Activated T-helper 1 cell treated with anti-CD3 and anti-CD28 coated beads, Interleukin-2, amount 50 U/mL, for 16 hours (primary cell): ENCODE measurements around the gene IARS1.

Experiments used
- DNase-seq, 2 donors: peaks; one replicate each; pipeline ENCODE4 v3.0.0-alpha.2; 2020; ENCODE audit warnings: low read depth in 1 of 2, low spot score in 1 of 2

IARS1 gene

DNA sequence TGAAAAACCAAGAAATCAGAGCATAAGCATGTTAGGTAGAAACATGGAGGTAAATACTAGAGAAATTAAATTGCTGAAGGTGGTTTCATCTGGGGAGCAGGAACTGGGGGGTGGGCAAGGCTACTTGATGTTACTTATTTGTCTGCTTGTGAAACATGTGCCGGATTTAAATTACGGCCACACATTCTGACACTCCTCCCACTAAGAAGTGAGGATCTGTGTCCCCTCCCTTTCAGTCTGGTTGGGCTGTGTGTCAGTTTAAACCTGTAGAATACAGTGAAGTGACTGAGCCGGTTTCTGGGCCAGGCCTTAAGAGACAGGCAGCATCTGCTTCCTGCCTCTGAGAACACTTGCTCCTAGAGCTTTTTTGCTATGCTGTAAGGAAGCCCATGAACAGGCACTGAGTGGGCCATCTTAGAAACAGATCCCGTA lies 2.3 kb upstream of the IARS1 start:
- no peak for DNase-seq

- no peak for DNase-seq
Measured at GRCh38 chr9:92295240-92295790, 1.8 kb upstream of the IARS1 start.

DNA sequence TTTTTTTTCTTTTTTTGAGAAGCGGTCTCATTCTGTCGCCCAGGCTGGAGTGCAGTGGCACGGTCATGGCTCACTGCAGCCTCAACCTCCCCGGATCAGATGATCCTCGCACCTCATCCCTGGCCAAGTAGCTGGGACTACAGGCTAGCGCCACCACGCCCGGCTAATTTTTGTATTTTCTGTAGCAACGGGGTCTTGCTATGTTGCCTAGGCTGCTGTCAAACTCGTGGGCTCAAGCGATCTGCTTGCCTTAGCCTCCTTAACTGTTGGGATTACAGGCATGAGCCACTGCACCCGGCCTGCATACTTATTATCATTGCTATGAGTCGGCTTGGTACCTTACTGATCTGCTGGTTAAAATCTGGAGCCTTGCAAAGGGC lies 790 bp upstream of the IARS1 start:
- DNase-seq, result no peak

- DNase-seq, result no peak
Measured at GRCh38 chr9:92293075-92293354, 482 bp downstream of the IARS1 start.

- no peak for DNase-seq
Measured at GRCh38 chr9:92292338-92293074, 991 bp downstream of the IARS1 start.

GRCh38 chr9:92291577-92291976 lies 1.9 kb downstream of the IARS1 start:
- DNase-seq, result no peak

DNA sequence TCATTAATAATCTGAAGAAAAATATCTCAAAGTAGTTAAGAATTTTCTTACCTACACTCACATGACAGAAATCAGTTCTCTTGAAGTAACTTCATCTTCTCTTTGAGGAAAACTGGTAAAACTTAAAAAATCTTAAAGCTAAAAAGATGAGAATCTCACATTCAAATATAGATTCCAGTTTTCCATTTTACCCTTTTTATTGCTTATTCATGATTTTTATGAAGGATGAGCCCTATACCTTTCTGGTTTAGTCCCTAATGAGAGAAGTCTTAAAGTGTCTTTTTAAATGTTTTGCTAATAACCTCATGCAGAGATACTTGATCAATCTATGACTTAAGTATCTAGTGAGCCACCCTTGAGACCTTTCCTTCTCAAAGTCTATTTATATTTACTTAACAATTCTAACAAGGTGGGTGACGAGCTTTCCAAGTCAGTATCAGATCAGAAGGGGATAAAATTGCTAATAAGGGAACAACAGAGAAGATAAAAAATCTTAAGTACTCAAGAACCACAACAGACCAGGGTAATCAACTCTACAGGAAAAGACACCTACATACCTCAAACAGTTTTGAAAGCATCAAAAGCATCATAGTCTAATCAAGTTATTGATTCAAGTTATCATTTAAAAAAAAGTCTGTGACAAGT lies 2.6 kb downstream of the IARS1 start:
- no peak for DNase-seq

DNA sequence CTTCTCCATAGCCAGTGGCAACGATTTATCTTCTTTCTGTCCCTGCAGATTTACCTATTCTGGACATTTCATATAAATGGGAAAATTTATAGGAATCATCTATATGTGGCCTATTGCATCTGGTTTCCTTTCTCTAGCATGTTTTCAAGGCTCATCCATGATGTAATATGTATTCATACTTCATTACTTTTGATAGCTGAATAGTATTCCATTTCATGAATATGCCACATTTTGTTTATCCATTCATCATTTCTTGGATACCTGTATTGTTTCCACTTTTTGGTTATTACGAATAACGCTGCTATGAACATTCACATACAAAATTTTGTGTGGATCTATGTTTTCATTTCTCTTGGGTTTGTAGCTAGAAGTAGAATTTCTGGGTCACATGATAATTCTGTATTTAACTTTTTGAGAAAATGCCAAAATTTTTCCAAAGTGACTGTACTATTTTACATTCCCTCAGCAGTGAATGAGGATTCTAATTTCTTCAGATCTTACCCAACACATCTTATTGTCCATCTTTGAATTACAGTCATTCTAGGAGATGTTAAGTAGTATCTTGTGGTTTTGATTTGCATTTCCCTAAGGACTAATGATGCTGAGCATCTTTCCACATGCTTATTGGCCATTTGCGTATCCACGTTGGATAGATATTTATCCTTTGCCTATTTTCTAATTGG lies 3.6 kb downstream of the IARS1 start:
- DNase-seq, result no peak

DNA sequence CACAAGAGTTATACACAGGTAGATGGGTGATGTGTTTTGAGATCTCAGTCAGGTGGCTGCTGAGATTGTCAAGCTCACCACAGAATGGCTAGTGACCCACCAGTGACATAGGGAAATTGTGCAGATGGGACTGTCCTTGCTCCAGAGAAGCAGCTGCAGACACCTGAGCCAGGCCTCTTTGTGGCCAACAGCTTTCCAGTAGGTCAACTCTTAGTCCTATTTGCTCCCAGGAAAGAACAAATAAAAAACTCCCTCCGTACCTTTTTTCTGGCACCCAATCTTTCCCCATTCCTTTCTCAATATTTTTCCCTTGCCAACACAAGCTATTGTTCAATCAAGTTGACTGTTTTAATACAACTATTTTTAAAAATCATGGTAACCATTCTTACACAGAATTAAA lies 14.2 kb downstream of the IARS1 start:
- no peak for DNase-seq

GRCh38 chr9:92278110-92278509 lies 15.4 kb downstream of the IARS1 start:
- no peak for DNase-seq

DNA sequence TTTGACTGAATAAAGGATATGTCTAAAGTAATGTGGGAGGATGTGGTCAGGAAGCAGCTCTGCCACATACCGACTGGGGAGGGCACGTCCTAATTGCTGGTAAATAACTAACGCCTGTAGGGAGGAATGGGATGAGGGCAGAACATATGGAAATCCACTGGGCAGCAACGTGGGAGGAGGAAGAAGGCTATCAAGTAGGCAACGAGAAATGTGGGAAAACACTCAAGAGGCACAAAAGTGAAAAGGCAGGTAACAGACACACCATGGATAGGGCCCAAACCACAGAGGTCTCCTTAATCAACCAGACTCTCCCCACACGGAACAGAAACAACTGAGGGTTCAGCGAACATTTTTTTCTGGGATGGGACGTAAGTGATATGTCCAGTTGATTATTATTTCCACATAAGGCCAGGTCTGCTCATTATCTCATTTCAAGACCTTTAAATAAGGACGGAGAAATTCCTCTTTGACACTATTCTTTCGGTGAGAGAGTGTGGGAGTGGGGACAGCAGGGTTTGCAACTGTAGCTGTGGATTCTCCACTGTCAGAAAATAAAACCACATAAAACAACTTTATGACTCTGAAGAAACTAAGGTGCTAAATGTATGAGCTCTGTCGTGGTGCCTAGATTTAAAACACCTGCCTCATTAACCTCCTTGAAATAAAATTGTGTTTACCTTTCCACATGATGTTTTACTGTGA lies 17.0 kb downstream of the IARS1 start:
- no peak for DNase-seq

DNA sequence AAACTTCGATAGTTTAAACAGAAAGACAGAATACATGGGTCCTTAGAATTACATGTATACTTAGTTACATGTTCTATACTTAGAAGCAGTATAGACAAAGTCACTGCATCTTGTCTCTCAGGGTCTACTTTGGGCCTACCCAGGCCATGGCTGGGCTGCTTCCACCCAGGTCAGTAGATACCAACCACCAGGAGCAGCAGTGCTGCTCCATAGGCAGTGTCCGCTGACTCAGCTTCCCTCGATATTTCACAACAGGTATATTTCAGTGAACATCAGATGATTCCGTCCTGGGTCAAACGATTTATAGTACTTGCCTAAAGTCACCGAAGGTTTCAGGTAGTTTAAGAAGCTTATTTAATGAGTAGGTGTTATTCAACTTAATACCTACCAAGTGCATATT lies 18.0 kb downstream of the IARS1 start:
- DNase-seq, result no peak

DNA sequence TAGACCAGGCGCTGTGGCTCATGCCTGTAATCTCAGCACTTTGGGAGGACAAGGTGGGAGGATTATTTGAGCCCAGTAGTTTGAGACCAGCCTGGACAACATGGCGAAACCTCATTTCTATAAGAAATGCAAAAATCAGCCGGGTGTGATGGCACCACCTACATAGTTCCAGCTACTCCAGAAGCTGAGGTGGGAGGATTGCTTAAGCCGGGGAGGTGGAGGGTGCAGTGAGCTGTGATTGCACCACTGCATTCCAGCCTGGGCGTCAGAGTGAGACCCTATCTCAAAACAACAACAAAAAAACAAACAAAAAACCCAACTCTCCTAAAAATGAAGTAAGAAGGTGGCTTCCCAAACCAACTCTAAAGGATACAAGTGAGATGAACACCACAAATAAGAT lies 23.0 kb downstream of the IARS1 start:
- DNase-seq, result no peak

GRCh38 chr9:92266486-92266885 lies 27.0 kb downstream of the IARS1 start:
- DNase-seq, result no peak

GRCh38 chr9:92265154-92265553 lies 28.3 kb downstream of the IARS1 start:
- DNase-seq, result no peak

DNA sequence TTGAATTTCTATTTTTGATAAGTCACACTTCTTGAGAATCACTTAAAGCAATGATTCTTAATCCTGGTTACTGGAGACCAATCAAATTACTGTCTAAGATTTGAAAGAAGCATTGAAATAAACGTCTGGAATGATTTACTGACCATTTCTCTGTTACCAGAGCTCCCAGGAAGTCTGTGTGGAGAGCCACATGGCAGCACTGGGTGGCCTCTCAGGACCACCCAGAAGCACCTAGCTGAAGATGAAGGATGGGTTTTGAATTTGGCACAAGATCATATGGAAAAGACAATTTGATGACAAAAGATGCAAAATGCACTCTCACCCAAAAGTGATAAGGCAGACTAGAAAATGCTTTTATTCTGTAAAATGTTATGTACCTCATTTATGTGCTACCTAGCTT lies 30.4 kb downstream of the IARS1 start:
- DNase-seq, result no peak

GRCh38 chr9:92257327-92257726 lies 36.2 kb downstream of the IARS1 start:
- DNase-seq, result no peak

DNA sequence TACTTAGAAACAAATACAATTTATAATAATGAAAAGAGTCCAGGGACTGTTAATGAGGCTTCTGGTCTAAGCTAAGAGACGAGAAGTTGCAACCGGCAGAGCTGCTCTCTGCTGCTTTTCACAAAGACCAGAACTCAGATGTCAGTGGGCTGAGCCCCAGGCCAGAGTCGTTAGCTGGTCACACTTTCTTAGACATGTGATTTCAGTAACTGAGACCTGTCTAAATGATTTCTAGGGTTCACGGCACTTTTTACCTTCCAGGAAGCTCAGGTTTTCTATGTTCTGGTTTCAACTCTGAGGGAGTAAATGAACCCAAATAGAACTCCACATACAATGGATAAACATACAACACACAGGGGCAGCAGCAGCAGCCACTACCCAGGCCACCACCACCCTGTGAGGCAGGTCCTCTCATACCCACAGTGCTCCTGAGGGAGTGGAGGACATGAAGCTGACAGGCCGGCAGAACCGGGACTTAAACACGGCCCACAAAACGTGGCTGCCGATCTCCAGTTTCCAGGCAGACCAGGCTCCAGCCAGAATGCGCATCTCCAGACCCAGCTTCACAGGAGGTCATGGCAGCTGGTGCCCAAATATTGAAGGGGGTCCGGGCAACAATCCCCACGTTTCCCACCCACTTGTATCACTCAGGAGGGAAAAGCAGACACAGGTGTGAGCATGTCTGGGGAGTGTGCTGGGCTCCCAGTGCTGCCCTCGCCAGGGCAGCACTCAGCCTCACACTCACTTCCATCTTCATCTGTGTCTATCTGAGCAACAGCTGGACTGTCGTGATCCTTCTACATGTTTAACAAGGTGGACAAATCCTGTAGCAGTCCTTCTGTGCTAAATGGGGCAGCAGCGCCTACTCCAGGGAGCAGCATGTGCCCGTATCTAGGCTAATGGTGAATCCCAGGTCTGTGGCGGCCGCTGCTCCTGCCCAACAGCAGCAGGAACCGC lies 38.8 kb downstream of the IARS1 start:
- no peak for DNase-seq

DNA sequence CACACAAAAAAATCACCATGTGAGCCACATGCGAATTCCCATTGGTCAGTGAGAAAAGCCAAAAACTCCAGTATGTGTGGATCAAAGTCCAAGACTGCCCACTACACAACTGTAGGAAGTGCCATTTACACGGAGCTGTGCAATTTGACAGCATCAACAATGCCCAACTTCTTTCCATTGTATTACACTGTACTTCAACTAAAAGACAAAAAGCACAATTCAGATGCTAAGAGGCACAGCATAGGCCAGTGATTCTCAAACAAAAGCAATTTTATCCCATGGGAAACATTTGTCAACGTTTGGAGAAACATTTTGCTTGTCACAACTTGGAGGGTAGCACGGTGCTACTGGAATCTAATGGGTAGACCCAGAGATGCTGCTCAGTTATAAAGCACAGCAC lies 39.8 kb downstream of the IARS1 start:
- DNase-seq, result no peak

DNA sequence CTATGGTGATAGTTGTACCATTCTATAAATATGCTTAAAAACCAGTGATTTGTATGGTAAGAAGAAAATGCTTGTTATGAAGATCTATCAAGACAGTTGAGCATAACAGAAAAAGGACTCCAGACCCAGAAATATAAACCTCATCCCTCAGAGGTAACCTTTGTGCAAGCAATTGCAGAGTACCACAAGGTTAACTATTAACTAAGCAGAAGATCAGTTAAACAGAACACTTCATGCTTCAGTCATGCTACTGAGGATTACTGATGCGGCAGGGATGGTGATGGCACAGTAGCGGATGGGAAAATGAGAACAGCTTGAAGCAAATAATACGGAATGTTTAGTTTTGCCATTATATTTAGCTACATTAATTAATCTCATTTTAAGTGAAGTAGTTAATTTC lies 45.5 kb downstream of the IARS1 start:
- no peak for DNase-seq

DNA sequence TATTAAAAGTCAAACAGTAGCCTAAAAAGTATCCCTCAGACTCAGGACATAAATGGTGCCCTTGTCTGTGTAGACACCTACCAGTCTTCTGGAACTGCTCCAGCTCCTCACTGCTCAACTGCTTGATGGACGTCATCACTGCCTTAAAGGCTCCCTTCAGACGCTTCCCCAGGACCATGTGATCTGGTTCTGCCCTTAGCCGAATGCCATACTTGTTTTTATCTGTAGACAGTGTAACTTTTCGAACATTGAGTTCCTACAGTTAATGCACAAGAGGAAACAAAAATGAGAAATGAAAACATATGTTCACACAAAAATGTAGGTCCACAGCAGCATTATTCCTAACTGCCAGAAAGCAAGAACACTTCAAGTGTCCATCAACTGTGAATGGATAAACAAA lies 46.2 kb downstream of the IARS1 start:
- DNase-seq, result no peak
